T follicular helper cell (primary cell): ENCODE data around the gene UBAP2L.
"Not testable (repeated sequence)": the region's sequence is repeated elsewhere in the genome, so short reads cannot be mapped to it uniquely, and the experiment has no call there.

Experiments
- DNase-seq: peaks from one replicate; pipeline ENCODE4 v3.0.0-alpha.2; 2020; ENCODE audit warnings: low read depth

UBAP2L gene

DNA sequence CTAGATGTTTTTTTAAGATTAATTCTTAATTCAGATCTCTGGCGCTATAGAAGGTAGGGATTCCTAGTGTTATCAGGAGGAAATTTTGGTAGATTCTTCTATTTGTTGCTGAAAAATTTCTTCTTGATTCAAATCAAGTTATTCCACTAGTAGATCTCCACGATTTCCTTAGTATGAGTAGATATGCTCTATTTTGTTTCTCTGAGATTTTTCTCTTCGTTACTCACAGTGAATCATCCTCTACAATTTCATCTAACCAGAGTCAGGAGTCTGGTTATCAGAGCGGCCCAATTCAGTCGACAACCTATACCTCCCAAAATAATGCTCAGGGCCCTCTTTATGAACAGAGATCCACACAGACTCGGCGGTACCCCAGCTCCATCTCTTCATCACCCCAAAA lies 32.9 kb downstream of the UBAP2L start:
- no peak for DNase-seq

DNA sequence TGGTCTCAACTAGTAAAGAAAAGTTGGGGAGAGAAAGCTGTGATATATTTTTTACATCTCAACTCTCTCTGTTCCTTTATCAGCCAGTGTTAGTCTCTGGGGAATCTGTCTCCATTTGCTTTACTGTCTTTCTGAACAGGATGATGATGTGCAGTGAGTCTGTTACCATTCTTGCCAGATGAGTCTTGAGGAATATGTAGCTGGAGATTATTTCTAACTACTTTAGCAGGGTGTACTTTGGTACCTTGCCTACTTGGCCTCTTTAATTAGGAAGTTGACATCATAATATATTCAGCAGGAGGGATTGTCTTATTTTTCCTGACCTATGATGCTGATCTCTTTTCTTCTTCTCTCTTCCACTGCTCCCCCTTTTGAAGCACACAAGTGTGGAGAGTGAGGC lies 35.9 kb downstream of the UBAP2L start:
- no peak for DNase-seq

DNA sequence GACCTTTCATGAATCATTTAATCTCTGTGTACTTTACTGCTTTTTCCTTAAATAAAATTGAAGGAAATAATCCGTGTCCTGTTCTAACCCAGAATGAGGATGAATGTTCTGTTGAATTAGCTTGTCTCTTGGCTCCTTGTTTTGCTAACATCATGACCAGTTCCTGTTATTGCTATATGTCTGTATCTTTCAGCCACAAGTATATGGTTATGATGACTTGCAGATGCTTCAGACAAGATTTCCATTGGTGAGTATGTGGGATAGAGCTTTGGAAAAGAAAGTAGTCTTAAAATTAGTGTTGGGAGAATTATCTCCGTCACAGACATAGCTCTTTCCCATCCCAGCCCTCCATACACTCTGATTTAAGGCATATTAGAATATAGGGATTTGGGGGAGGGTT lies 38.0 kb downstream of the UBAP2L start:
- no peak for DNase-seq

DNA sequence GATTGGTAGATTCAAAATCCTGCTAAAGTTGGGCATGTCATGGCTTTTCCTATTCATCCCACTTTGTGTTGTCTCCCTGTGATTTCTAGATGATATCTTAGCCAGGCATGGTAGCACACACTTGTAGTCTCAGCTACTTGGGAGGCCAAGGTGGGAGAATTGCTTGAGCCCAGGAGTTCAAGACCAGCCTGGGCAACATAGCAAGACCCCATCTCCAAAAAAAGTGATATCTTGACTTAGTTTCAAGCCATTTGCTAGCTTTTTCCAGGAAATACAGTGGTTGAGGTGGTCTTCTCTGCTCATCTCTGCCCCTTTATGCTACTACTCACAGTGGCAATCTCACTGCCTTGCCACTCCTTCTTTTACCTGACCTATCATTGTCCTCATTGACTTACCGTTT lies 39.4 kb downstream of the UBAP2L start:
- no peak for DNase-seq

DNA sequence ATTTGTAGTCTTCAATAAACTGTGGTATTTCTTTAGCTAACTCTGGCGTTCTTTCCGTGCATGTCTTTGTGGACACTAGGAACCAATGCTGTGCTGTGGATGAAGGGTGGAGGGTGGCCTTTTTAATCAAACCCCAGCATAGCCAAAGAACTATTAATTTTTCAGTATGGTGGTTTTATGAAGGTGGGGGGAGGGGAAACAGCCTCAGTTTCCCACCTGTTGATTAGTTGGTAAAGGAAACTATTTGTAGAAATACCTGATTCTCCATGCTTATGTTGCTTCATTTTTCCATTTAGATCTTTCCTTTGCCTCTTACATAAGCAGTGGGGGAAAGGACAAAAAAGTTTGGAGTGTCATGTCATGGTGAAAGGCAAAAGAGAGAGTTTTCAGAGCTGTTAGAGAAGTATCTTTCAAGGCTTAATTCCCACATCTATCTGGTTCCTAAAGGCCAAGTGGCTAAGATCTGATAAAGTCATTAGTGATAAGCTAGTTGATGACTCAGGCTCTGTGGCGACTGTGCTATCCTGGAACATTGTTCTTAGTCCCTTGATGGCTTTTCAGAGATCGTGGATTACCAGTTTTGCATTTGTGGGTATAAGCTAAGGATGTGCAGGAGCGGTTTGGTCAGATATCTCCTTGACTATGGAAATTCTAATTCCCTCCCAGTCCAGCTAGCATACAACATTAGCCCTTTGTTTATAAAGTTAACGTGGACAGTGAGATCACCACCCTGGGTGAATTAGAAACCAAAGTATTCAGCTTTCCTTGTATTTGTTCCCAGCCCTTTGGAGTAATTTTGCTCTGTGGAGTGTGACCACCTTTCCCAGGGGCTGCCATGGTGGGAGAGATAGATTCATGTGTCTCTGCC lies 42.9 kb downstream of the UBAP2L start:
- DNase-seq: no peak

DNA sequence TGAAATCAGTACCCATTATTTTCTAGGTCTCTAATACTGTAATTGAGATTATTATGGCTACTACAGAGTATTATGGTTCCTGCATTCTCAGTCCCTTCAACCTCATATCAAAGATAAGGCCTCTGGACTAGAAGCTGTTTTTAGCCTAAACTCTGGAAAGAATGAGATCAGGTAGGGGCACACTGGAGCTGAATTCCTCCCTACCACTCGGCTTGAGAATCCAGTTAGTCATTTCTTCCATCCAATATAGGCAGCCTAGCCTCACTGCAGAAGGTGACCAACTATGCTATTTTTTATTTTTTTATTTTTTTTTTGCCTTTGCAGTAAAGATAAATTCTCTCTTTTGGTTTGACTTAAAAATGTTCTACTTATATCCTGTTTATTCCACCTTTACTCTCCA lies 43.7 kb downstream of the UBAP2L start:
- DNase-seq: no peak

DNA sequence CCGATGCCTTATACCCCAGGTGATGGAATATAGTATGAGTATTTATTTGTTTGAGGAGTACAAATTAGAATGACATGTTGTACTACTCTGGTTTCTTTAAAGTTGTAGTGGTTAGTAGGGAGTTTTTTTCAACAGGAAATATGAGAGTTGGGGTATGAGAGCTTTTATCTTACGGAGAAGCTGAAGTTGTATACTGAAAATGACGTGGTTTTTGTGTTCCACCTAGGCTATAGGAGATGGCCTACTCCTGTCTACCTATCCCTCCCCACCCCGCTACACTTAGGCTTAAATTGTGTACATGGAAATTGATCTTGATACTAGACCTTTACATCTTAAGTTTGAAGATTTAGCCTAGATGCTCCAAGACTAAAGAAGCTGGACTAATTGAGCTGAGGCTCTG lies 44.8 kb downstream of the UBAP2L start:
- DNase-seq: no peak

DNA sequence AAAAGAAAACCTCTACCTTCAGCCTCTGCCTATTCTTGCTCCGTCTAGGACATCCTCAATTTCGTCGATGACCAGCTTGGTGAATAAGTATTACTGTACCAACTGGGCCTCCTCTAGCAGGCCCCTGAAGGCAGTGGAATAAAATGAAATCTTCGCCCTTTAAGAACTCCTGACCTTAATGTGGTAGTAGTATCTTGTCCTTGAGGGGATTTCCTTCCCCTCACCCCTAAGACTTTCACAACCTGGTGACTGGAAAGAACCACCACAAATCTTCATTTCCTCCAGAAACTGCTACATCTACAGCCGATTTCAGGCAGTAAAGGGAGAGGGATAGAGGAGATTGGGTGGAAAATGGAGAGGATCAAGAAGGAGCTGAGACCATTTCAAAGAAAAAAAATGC lies 50.1 kb downstream of the UBAP2L start:
- DNase-seq: no peak

DNA sequence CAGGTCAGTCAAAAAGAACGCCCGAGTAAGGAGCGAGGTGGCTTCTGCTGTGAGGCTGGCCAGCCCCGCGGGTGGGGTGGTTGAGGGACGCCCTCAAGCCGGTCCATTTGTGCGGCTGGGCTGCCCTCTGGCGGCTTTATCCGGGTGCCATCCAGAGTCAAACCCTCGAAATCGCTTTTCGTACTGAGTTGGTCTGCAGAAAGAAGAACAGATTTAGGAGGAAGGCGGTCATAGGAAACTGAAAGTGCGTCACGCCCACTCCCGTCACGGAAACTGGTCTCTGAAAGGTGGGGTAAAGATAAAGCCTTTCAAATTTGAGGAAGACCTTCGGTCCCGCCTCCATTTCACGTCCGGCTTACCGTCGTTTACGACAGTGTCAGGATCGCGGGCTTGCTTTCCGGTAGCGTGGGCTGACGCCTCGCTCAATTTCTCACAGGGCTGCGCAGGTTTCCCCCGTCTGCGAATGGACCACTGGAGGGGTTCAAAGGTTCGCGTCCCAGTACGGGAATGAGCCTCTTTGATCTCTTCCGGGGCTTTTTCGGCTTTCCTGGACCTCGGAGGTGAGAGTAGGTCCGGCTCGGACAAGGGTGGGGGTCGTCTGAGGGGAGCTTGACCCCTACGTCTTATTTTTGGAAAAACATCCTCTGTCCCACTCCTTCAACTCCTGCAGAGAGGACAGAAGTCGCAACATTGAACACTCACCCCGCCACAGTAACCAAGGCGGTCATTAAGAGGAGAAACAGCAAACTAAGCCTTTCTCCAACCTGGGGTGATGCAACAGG lies 51.7 kb downstream of the UBAP2L start, which contains the start of gene HAX1:
Gene HAX1 (plus strand): TSS at position 413 of the 782 bp plus-strand sequence. CDS start 95 bp downstream, at position 508.
- peak; percentile 95 for DNase-seq

DNA sequence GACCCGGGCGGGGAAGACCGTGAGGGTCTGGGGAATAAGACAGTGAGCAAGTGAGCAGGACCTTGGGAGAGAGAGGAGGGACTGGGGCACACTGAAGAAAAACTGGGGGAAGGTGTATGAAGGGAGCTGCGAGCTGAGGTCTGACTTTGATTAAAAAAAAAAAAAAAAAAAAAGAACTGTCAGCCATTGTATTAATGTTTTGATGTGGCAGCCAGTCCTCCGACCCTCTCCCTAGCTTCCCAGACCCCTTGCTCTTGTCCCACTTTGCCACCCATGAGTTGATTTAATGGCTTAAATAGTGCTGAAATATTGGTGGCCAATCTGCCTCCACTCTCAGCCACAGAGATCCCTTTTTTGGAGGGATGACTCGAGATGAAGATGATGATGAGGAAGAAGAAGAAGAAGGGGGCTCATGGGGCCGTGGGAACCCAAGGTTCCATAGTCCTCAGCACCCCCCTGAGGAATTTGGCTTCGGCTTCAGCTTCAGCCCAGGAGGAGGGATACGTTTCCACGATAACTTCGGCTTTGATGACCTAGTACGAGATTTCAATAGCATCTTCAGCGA lies 52.3 kb downstream of the UBAP2L start:
- DNase-seq: no peak

DNA sequence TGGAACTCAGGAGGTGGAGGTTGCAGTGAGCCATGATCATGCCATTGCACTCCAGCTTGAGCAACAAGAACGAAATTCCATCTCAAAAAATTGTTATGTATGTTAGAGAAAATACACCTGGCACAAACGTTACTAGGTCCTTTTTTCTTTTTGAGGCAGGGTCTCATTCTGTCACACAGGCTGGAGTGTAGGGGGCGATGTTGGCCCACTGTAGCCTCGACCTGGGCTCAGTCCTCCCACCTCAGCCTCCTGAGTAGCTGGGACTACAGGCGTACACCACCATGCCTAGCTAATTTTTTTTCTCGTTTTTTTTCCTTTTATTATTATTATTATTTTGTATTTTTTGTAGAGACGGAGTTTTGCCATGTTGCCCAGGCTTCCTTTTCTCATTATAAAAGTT lies 56.0 kb downstream of the UBAP2L start:
- DNase-seq: peak; percentile 8

DNA sequence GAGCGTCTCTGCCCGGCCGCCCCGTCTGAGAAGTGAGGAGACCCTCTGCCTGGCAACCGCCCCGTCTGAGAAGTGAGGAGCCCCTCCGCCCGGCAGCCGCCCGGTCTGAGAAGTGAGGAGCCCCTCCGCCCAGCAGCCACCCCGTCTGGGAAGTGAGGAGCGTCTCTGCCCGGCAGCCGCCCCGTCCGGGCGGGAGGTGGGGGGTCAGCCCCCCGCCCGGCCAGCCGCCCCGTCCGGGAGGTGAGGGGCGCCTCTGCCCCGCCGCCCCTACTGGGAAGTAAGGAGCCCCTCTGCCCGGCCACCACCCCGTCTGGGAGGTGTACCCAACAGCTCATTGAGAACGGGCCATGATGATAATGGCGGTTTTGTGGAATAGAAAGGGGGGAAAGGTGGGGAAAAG lies 66.8 kb downstream of the UBAP2L start:
- DNase-seq: not testable (repeated sequence)

DNA sequence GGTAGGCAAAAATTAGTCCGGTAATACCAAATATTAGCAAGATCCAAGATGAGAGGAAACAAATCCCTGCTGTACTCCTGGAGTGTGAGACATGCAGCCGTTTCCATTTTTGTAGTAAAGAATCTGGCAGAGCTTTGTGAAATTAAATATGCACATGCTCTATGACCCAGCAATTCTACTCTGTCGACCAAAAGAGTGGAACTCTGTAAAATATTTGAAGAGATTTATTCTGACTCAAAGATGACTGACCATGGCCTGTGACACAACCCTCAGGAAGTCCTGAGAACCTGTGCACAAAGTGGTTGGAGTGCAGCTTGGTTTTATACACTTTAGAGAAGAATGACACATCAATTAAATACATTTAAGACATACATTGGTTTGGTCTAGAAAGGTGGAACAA lies 67.9 kb downstream of the UBAP2L start:
- DNase-seq: no peak

DNA sequence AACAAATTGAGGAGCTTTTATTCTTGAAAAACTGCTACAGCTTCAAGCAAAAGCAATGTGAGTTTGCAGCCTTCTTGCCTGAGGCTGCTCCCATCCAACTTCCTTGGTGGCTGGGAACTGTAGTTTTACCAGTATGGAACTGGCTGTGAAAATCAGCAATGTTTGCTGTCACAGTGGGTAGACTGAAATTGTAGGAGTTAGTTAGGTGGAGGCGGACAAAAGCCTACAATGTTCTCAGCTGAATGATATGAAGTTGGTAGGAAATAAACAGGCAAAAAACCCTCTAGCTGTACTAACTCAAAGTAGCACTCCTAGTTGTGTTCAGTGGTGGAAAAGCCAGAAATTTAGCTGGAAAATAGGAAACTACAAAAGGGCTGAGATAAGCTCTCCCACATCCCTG lies 70.2 kb downstream of the UBAP2L start:
- DNase-seq: no peak

DNA sequence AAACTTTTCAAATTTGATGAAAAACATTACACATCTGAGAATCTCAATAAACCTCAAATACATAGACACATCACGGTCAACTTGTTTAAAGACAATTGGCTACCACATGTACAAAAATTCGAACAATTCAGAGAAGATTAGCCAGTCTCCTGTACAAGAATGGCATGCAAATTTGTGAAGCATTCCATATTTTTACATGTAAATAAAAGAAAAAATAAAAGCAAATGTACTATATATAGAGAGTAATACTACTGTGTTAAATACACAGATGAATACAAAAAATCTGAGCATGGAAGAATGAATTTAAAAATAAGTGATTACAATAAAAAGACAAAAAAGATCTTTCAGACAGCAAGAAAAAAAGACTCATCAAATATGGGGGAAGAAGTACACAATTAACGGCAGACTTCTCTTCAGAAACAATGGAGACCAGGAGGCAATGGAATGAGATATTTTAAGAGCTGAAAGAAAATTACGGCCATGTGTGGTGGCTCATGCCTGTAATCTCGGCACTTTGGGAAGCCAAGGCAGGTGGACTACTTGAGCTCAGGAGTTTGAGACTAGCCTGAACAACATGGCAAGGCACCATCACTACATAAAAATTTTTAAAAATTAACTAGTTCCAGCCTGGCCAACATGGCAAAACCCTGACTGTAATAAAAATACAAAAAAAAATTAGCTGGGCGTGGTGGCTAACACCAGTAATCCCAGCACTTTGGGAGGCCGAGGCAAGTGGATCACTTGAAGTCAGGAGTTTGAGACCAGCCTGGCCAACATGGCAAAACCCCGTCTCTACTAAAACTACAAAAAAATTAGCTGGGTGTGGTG lies 74.9 kb downstream of the UBAP2L start:
- DNase-seq: no peak

DNA sequence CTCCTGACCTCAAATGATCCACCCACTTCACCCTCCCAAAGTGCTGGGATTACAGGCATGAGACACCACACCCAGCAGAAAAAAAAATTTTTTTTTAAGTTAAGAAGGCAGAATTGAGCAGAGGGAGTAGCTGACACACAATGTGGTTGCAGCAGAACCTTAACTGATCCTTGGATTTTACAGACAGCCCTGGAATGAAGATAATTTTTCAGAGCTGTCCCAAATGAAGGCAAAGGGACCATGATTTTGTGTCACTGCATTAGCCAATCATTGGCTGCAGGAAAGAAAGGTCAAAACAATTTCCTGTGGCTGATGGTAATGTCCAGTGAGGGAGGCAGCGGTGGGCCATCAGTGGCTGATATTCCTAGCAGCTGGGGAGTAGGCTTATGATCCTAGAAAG lies 80.8 kb downstream of the UBAP2L start:
- DNase-seq: no peak

DNA sequence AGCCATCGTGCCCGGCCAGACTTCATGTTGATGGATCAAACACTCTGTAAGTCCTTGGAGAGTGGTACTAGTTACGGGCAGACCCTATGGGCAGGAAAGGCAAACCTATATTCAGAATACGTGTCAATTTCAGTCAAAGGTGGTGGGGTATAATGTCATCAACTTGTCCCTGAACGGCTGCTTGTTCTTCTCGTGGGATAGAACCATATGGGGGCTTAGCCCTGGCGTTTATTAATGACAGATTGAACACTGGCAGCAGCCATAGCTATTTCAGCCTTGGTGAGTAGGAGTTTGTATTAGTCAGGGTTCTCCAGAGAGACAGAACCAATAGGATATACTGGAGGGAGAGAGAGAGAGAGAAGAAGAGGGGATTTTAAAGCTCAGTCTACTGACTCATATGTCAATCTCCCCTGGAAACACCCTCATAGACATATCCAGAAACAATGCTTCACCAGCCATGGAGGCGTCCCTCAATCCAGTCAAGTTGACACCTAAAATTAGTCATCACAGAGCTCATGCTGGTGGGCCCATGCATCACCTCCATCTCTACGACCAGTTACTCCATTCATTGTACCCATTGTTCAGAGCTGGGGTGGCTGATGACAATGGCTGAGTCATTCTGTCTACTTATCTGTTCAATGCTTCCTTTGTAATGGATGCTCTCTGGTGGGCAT lies 84.0 kb downstream of the UBAP2L start:
- no peak for DNase-seq

DNA sequence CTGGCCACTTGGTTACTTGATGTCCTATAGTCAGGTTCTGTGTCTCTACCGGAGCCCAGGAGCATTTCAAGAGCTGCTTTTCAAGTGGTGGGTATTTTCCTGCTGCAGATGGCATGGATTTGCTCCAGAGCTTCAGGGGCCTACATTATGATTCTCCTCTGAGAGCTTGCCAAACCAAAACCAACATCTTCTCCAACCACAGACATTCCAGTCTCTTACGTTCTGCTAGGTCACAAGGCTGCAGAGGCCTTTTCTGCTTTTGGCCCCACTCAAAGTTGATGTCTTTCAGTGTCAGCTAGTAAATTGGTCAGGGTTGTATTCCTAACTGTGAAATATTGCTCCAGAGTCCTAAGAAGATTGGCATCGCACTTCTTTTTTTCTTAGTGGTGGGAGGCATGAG lies 85.4 kb downstream of the UBAP2L start:
- DNase-seq: no peak

DNA sequence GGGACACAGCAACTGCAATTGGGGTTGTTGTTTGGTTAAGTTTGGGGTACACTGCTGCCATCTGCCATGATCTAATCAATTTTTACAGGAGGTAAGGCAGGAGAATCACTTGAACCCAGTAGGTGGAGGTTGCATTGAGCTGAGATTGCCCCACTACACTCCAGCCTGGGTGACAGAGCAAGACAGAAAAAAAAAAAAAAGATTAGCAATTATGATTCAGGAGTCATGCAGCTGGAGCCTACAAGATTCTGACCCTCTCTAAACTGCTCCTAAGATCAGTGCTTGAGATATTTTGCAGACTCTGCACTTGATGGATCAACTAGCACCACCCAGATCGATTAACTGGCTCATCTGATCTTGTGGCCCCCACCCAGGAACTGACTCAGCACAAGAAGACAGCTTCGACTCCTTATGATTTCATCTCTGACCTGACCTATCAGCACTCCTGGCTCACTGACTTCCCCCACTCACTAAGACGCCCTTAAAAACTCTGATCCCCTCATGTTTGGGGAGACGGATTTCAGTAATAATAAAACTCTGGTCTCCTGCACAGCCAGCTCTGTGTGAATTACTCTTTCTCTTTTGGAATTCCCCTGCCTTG lies 87.0 kb downstream of the UBAP2L start:
- not testable (repeated sequence) for DNase-seq

DNA sequence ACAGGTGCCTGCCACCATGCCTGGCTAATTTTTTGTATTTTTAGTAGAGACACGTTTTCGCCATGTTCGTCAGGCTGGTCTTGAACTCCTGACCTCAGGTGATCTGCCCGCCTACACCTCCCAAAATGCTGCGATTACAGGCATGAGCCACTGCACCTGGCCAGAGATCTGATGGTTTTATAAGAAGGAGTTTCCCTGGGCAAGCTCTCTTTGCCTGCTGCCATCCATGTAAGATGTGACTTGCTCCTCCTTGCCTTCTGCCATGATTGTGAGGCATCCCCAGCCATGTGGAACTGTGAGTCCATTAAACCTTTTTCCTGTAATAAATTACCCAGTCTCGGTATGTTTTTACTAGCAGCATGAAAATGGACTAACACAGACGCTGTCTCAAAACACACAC lies 88.4 kb downstream of the UBAP2L start:
- DNase-seq: not testable (repeated sequence)
